IMR-90 (cell line): Measurements from ENCODE around the gene PPP3CA. TPM values are rescaled to one million over a fixed set of nuclear protein-coding genes. Genes with fewer than 3 reads are reported as not detected.

Source experiments
- ATAC-seq: fragments of 200-7000 bp; cut with Tn5 transposase; 2 replicates; pipeline ENCODE4 v1.9.1; 2020; ENCODE audit warnings: low read depth, mild to moderate bottlenecking, moderate library complexity
- BruUV-seq: library from RNA; stranded (reverse); fragments of 400-500 nt; replicated peaks from 2 replicates; lab custom pipeline; 2021; lab: Mats Ljungman, UMichigan
- CTCF ChIA-PET: fragments of 300-600 bp; formaldehyde crosslinking; extraction: SDS; loops from one replicate; lab custom pipeline; 2021; ENCODE audit warnings: antibody characterized with exemption; lab: Yijun Ruan, JAX
- POLR2A ChIA-PET: fragments of 300-600 bp; sonication (Branson Sonifier 250); formaldehyde crosslinking; loops from one replicate; lab custom pipeline; 2022; ENCODE audit warnings: antibody characterized with exemption; ENCODE audit not compliant: unreplicated experiment; lab: Charles Lee
- DNase-seq: peaks from one replicate; pipeline ENCODE4 v3.0.0; 2013
- H2AFZ ChIP-seq: replicated peaks from 2 replicates; pipeline ENCODE3; 2013; ENCODE audit warnings: low read length, mild to moderate bottlenecking; ENCODE audit not compliant: poor library complexity
- H2AK5ac ChIP-seq: 2 replicates; pipeline ENCODE4 v1.6.1; 2013; ENCODE audit warnings: low read depth, low read length, inconsistent platforms
- H2AK9ac ChIP-seq: replicated peaks from 2 replicates; pipeline ENCODE3; 2013; ENCODE audit warnings: mild to moderate bottlenecking, low read depth, low read length, moderate library complexity; ENCODE audit not compliant: poor library complexity
- H2BK120ac ChIP-seq: 2 replicates; pipeline ENCODE4 v1.6.1; 2013; ENCODE audit warnings: low read depth, low read length, inconsistent platforms
- H2BK15ac ChIP-seq: 3 replicates; pipeline ENCODE4 v1.6.1; 2013; ENCODE audit warnings: low read depth, low read length, inconsistent platforms
- H2BK20ac ChIP-seq: 2 replicates; pipeline ENCODE4 v1.6.1; 2013; ENCODE audit warnings: low read depth, mild to moderate bottlenecking, inconsistent platforms, low read length, moderate library complexity
- H2BK5ac ChIP-seq: 2 replicates; pipeline ENCODE4 v1.6.1; 2013; ENCODE audit warnings: mild to moderate bottlenecking, low read depth, low read length, inconsistent platforms; ENCODE audit not compliant: poor library complexity, severe bottlenecking
- H3K14ac ChIP-seq: replicated peaks from 2 replicates; pipeline ENCODE4 v1.6.1; 2013; ENCODE audit warnings: low read depth, low read length, inconsistent platforms
- H3K18ac ChIP-seq: 2 replicates; pipeline ENCODE4 v1.6.1; 2013; ENCODE audit warnings: low read depth, low read length, control low read depth
- H3K23ac ChIP-seq: 2 replicates; pipeline ENCODE4 v1.6.1; 2013; ENCODE audit warnings: low read depth, low read length, inconsistent platforms
- H3K27ac ChIP-seq: 2 replicates; pipeline ENCODE4 v1.5.1; 2013; ENCODE audit warnings: mild to moderate bottlenecking, control low read depth, low read length; ENCODE audit not compliant: insufficient read depth
- H3K27me3 ChIP-seq: 2 replicates; pipeline ENCODE4 v1.6.1; 2013; ENCODE audit warnings: low read length; ENCODE audit not compliant: control insufficient read depth, insufficient read depth
- H3K36me3 ChIP-seq: 2 replicates; pipeline ENCODE4 v1.6.1; 2013; ENCODE audit warnings: low read length, mixed read lengths; ENCODE audit not compliant: control insufficient read depth, insufficient read depth
- H3K4ac ChIP-seq: 2 replicates; pipeline ENCODE4 v1.6.1; 2013; ENCODE audit warnings: low read depth, low read length, inconsistent platforms
- H3K4me1 ChIP-seq: 2 replicates; pipeline ENCODE4 v1.6.1; 2013; ENCODE audit warnings: low read length, mixed read lengths; ENCODE audit not compliant: control insufficient read depth, insufficient read depth
- H3K4me2 ChIP-seq: 2 replicates; pipeline ENCODE4 v1.6.1; 2013; ENCODE audit warnings: low read depth, mild to moderate bottlenecking, control low read depth, low read length, moderate library complexity
- H3K4me3 ChIP-seq: 2 replicates; pipeline ENCODE4 v1.5.1; 2013; ENCODE audit warnings: low read depth, mild to moderate bottlenecking, control low read depth, low read length, moderate library complexity; ENCODE audit not compliant: insufficient read depth
- H3K56ac ChIP-seq: 2 replicates; pipeline ENCODE4 v1.6.1; 2013; ENCODE audit warnings: low read length, inconsistent platforms; ENCODE audit not compliant: insufficient read depth; ENCODE audit errors: extremely low read depth
- H3K79me1 ChIP-seq, 2 experiments: 2 replicates each; pipeline ENCODE4 v1.6.1; 2013; ENCODE audit warnings: low read length in 2 of 2, inconsistent platforms in 1 of 2, low read depth in 1 of 2
- H3K9ac ChIP-seq: 2 replicates; pipeline ENCODE4 v1.6.1; 2013; ENCODE audit warnings: low read depth, low read length, control low read depth
- H3K9me1 ChIP-seq: 2 replicates; pipeline ENCODE4 v1.6.1; 2013; ENCODE audit warnings: low read length, inconsistent platforms; ENCODE audit not compliant: insufficient read depth
- H3K9me3 ChIP-seq: 2 replicates; pipeline ENCODE4 v1.6.1; 2013; ENCODE audit warnings: low read length; ENCODE audit not compliant: control insufficient read depth, insufficient read depth
- H4K20me1 ChIP-seq: 2 replicates; pipeline ENCODE4 v1.6.1; 2013; ENCODE audit warnings: low read length, inconsistent platforms; ENCODE audit not compliant: insufficient read depth
- H4K5ac ChIP-seq: 2 replicates; pipeline ENCODE4 v1.6.1; 2013; ENCODE audit warnings: mild to moderate bottlenecking, low read depth, low read length, control low read depth
- H4K8ac ChIP-seq, 2 experiments: 2 replicates each; pipeline ENCODE4 v1.6.1; 2013; ENCODE audit warnings: low read depth in 2 of 2, low read length in 2 of 2, control low read depth in 1 of 2, inconsistent platforms in 1 of 2
- H4K91ac ChIP-seq: 2 replicates; pipeline ENCODE4 v1.6.1; 2013; ENCODE audit warnings: low read depth, low read length, inconsistent platforms; ENCODE audit not compliant: insufficient read depth
- BHLHE40 ChIP-seq: fragments of 150-350 bp; IDR thresholded peaks from 2 replicates; pipeline ENCODE4 v1.6.1; 2016; ENCODE audit warnings: mild to moderate bottlenecking, low read depth, low read length
- FOS ChIP-seq: fragments of 150-350 bp; IDR thresholded peaks from 2 replicates; pipeline ENCODE4 v1.6.1; 2016; ENCODE audit warnings: low read depth, low read length
- MAFK ChIP-seq: IDR thresholded peaks from 2 replicates; pipeline ENCODE4 v1.6.1; 2012; ENCODE audit warnings: low read depth, low read length, improper control_type of control experiment
- MAZ ChIP-seq: IDR thresholded peaks from 2 replicates; pipeline ENCODE4 v1.6.1; 2012; ENCODE audit warnings: low read depth, mild to moderate bottlenecking, low read length, improper control_type of control experiment, moderate library complexity, borderline replicate concordance
- MXI1 ChIP-seq: IDR thresholded peaks from 2 replicates; pipeline ENCODE4 v1.6.1; 2012; ENCODE audit warnings: low read depth, mild to moderate bottlenecking, low read length, moderate library complexity, borderline replicate concordance
- NFE2L2 ChIP-seq: fragments of 150-350 bp; IDR thresholded peaks from 2 replicates; pipeline ENCODE4 v1.6.1; 2016; ENCODE audit warnings: low read depth, mild to moderate bottlenecking, low read length
- POLR2A ChIP-seq: IDR thresholded peaks from 2 replicates; pipeline ENCODE4 v1.6.1; 2012; ENCODE audit warnings: mild to moderate bottlenecking, low read depth, low read length
- RAD21 ChIP-seq: IDR thresholded peaks from 2 replicates; pipeline ENCODE4 v1.6.1; 2012; ENCODE audit warnings: low read length, improper control_type of control experiment
- RCOR1 ChIP-seq: IDR thresholded peaks from 2 replicates; pipeline ENCODE4 v1.6.1; 2012; ENCODE audit warnings: mild to moderate bottlenecking, low read length, improper control_type of control experiment; ENCODE audit not compliant: insufficient replicate concordance
- RFX5 ChIP-seq: IDR thresholded peaks from 2 replicates; pipeline ENCODE4 v1.8.0; 2012; ENCODE audit warnings: low read depth, mild to moderate bottlenecking, low read length, moderate library complexity
- SMC3 ChIP-seq: fragments of 150-350 bp; IDR thresholded peaks from 2 replicates; pipeline ENCODE4 v1.6.1; 2016; ENCODE audit warnings: low read depth, mild to moderate bottlenecking, antibody characterized with exemption, low read length, moderate library complexity
- USF2 ChIP-seq: fragments of 150-350 bp; IDR thresholded peaks from 2 replicates; pipeline ENCODE4 v1.6.1; 2017; ENCODE audit warnings: mild to moderate bottlenecking, antibody characterized with exemption, low read length, low read depth
- WGBS, 2 experiments: methylation state at CpG; one replicate each; pipeline versions ENCODE4 v1.1.5 to v1.1.7; 2013; ENCODE audit warnings: missing lambda C conversion rate in 2 of 2; ENCODE audit not compliant: insufficient read length in 1 of 2; ENCODE audit errors: extremely low coverage in 2 of 2; 5-methylcytosine and 5-hydroxymethylcytosine counted together
- dilution Hi-C: fragments of 300-500 bp; cut with HindIII; formaldehyde crosslinking; loops from one replicate; pipeline ENCODE4 v1.14.3; 2018; ENCODE audit warnings: low sequenced_read_pairs; ENCODE audit not compliant: unreplicated experiment
- in situ Hi-C: fragments of 300-500 bp; cut with MboI; formaldehyde crosslinking; loops from 3 replicates; pipeline ENCODE4 v1.14.3; 2019; ENCODE audit warnings: low sequenced_read_pairs, inconsistent platforms, mixed read lengths
- intact Hi-C: fragments of 100-400 bp; cut with micrococcal nuclease; formaldehyde crosslinking; loops from 2 replicates; pipeline ENCODE4 v1.10.0; 2022
- polyA plus RNA-seq, 3 experiments: library from polyadenylated mRNA; depleted of rRNA; stranded (reverse); fragments of >200 nt; gene quantifications; 2 replicates each; pipeline ENCODE4 v1.2.3, GENCODE V29; 2012; ENCODE audit warnings: low replicate concordance in 1 of 3
- total RNA-seq: library from RNA; depleted of rRNA; stranded (reverse); fragments of >200 nt; gene quantifications from 2 replicates; pipeline ENCODE4 v1.2.3, GENCODE V29; 2012

The PPP3CA gene
- total and polyA plus RNA-seq, 2 of the 4 experiments (the other 2 are of a cell fraction) = 14.5 to 48.6 TPM

- Histone ChIP-seq H4K20me1 (peaks cover 3% of the 10 kb centered on the region; the same call in 1 of the 2 replicates), H2BK20ac (no peak overlapping the region), H2BK15ac (no peak overlapping the region), H3K9me1 (no peaks in the 10 kb centered on the region), H3K4ac (no peak overlapping the region), H4K5ac (no peak overlapping the region), H2AK9ac (no peak overlapping the region), H3K36me3 (no peaks in the 10 kb centered on the region), H2BK5ac (no peak overlapping the region), H4K91ac (no peak overlapping the region), H3K4me3 (no peak overlapping the region), H3K9me3 (no peaks in the 10 kb centered on the region), H3K4me1 (peaks cover 3% of the 10 kb centered on the region), H3K4me2 (0 out of 2 replicates have a peak overlapping the region, but pooled peaks have one; percentile 5), H3K56ac (no peak overlapping the region), H2BK120ac (no peak overlapping the region), H3K27me3 (no peaks in the 10 kb centered on the region), H3K9ac (no peak overlapping the region), H3K79me1 (peaks cover 13 to 24% of the 10 kb centered on the region in 2 experiments; a peak in 3 of 4 replicates), H3K18ac (no peak overlapping the region), H2AFZ (no peak overlapping the region), H3K14ac (no peak overlapping the region), H4K8ac (no peak overlapping the region), H3K27ac (no peak overlapping the region), H3K23ac (no peak overlapping the region; the same call in 1 of the 2 replicates), H2AK5ac (no peak overlapping the region)
- intact Hi-C loops = no loop called here
- ChIA-PET POLR2A (no interaction called here), CTCF (interaction anchor here (0.9 kb wide), 1 partner anchor 726 kb away, joined by 3 read pairs; no protein-coding TSS in a partner anchor)
- TF ChIP-seq MXI1 = no peak
- no peak for TF ChIP-seq SMC3
- no peak for TF ChIP-seq RFX5
- TF ChIP-seq BHLHE40 = no peak
- TF ChIP-seq POLR2A = no peak
- TF ChIP-seq RAD21 = no peak
- TF ChIP-seq FOS = no peak
- no peak for TF ChIP-seq USF2
- no peak for TF ChIP-seq NFE2L2
- TF ChIP-seq MAFK = no peak
- no peak for TF ChIP-seq RCOR1
- no peak for TF ChIP-seq MAZ
- no CpG with 5 or more reads among the region's 2 CpGs for WGBS, 2 experiments
- peak; percentile 43 for DNase-seq
- dilution Hi-C loops = no loop called here
- ATAC-seq = peak; percentile 68
- in situ Hi-C loops = no loop called here
- no TSS peak for BruUV-seq
Measured at GRCh38 chr4:101252721-101253120, 94.6 kb downstream of the PPP3CA start.
